AG10803 (cell line): ENCODE data around the gene ZSCAN30.

ENCODE experiments used
- DNase-seq: peaks from one replicate; pipeline ENCODE4 v3.0.0; 2010; ENCODE audit warnings: low read depth
- H3K4me3 ChIP-seq: 2 replicates; pipeline ENCODE4 v1.5.1; 2011; ENCODE audit warnings: mild to moderate bottlenecking, low read length, control low read depth
- CTCF ChIP-seq: conservative IDR thresholded peaks from 2 replicates; pipeline ENCODE4 v1.5.1; 2011; ENCODE audit warnings: mild to moderate bottlenecking, low read length, control low read depth, inconsistent platforms

The ZSCAN30 gene

DNA sequence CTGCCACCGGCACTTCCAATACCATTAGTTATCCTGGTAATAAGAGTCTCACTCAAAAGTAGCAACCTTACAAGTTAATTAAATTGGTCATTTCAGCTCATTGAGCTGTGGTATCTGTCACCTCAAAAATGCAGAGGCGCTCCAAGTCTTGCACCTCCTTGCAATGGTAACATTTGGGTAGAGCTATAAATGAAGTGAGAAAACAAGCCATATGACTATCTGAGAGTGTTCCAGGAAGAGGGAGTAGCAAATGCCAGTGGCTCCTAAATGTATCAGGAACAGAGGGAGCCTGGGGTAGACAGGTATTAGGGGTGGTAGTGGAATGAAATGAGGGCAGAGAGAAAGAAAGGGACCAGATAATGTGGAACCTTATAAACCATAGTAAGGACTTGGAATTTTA, 6.0 kb upstream of the ZSCAN30 start:
- no peak for DNase-seq
- no peak for TF ChIP-seq CTCF
- H3K4me3 ChIP-seq = no peak overlapping the region

DNA sequence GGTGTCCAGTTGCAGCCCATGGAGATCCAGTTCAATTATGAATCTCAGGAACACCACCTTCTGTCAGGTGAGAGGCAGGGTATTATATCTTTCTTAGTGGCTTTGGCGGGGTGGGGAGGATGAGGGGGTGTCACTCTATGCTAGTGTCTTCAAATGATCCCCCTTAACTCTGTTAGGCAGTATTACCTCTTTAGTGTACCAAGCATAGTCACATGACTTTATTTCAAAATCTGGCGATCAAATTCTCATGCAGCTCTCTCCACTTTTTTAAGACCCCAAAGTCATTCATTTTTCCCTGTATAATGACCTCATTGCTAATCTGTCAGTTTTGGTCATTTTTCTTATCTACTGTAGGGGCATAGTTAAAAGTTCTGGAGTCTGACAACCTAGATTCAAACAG, 1.1 kb upstream of the ZSCAN30 start:
- peak overlapping the region; percentile 84 for H3K4me3 ChIP-seq
- no peak for TF ChIP-seq CTCF
- no peak for DNase-seq

DNA sequence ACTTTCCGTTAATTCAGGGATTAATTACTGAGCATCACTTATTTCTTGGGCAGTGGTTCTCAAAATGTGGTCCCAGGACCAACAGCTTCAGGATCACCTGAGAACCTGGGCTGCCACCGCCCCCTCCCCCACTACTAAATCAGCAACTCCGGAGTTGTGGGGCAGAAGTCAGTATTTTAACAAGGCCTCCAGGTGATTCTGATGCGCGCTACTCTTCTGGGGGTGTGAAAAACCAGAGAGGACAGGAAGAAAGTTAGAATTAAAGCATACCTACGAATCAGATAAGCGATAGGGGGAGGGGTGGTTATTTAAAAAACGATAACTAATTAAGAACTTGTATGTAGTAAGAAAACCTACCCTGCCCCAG, 319 bp downstream of the ZSCAN30 start:
- H3K4me3 ChIP-seq = peak overlapping the region; percentile 84
- no peak for TF ChIP-seq CTCF
- DNase-seq = no peak

- H3K4me3 ChIP-seq = peak overlapping the region; percentile 84
- DNase-seq = peak; percentile 39
- TF ChIP-seq CTCF = no peak
These were observed 736 bp downstream of the ZSCAN30 start for GRCh38 chr18:35289293-35289692.

DNA sequence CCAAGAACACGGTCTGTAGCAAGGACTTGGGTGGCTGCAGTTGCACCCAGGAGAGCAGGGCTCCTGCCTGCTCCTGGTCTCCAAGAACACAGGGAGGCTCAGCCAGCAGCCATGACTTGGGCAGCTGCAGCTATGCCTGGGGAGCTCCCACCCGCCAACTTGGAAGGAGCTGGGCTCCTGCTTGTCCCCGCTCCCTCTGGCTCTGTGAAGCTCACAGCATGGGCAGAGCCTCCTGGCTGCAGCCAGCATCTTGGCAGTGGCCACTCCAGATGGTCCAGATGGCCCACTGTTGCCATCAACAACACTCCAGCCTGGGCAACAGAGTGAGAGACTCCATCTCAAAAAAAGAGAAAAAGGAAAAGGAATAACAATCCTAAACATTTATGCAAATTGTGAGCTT, 5.2 kb downstream of the ZSCAN30 start:
- no peak overlapping the region for H3K4me3 ChIP-seq
- no peak for DNase-seq
- TF ChIP-seq CTCF = no peak

DNA sequence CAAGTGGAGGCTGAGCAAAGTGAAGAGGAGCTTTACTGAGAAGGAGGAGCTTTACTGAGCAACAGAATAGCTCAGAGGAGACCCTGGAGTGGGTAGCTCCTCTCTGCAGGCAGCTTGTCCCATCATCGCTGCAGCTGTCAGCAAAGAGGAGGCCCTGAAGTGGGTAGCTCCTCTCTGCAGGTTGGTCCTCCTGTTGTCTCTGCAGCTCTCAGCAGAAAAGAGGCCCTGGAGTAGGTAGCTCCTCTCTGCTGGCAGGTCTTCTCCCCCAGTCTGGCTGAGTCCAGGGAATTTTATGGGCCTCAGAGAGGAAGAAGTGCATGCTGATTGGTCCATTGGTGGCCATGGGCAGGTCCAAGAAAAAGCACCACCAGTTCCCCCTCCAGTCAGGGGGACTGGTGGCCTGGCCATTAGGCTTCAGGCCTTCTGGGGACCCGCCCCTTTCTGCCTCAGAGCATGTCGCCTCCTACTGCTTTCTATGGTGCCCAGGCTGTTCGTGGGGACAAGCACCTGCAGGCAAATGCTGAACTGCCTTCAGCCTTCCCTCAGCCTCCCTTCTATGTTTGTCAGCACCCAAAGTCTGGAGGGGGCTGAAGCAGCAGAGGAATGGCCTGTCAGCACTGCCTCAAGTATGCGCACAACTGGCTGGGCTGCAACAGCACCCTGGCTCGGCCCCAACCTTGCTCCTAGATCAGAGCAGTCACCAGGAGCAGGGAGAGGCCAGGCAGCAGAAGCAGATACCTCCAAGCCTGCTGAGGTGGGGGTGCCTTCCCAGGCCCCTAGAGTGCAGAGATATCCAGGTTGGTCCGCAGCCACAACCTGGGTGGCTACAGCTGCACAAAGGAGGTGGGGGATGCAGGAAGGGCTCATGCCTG, 5.9 kb downstream of the ZSCAN30 start:
- no peak for TF ChIP-seq CTCF
- DNase-seq = no peak

GRCh38 chr18:35282353-35282752, 7.7 kb downstream of the ZSCAN30 start:
- peak; percentile 28 for TF ChIP-seq CTCF
- no peak overlapping the region for H3K4me3 ChIP-seq
- DNase-seq = peak; percentile 91

More for the DNA sequence above, 5.9 kb downstream of the ZSCAN30 start:
- no peak overlapping the region for H3K4me3 ChIP-seq
